H1 (cell line): Measurements from ENCODE around the gene SLC2A10. TPM values are rescaled to one million over a fixed set of nuclear protein-coding genes. Genes with fewer than 3 reads are reported as not detected.

Source experiments
- CTCF ChIA-PET: fragments of 300-600 bp; sonication (Branson Sonifier 250); formaldehyde crosslinking; loops from one replicate; lab custom pipeline; 2021; ENCODE audit not compliant: partially characterized antibody; lab: Charles Lee
- POLR2A ChIA-PET: fragments of 300-600 bp; sonication (Branson Sonifier 250); formaldehyde crosslinking; loops from one replicate; lab custom pipeline; 2021; ENCODE audit warnings: inconsistent platforms; ENCODE audit not compliant: partially characterized antibody; lab: Charles Lee
- DNase-seq, 2 experiments: peaks; one replicate each; pipeline versions ENCODE4 v3.0.0 to v3.0.0-alpha.2; 2010 to 2022; ENCODE audit warnings: low spot score in 2 of 2, low read depth in 1 of 2, mixed read lengths in 1 of 2
- FAIRE-seq: peaks from 2 replicates; lab custom pipeline; 2011; peaks lifted over from hg19 to GRCh38; lab: Jason Lieb, UNC
- H2AFZ ChIP-seq: 2 replicates; pipeline ENCODE4 v1.8.1; 2012; ENCODE audit warnings: low read length, inconsistent platforms
- H2AK5ac ChIP-seq: 2 replicates; pipeline ENCODE4 v1.6.1; 2013; ENCODE audit warnings: low read depth, low read length
- H2BK120ac ChIP-seq: replicated peaks from 2 replicates; pipeline ENCODE3; 2013; ENCODE audit warnings: low read depth, low read length, inconsistent platforms
- H2BK12ac ChIP-seq: 2 replicates; pipeline ENCODE4 v1.6.1; 2013; ENCODE audit warnings: low read depth, low read length
- H2BK15ac ChIP-seq: 2 replicates; pipeline ENCODE4 v1.6.1; 2013; ENCODE audit warnings: low read length
- H2BK20ac ChIP-seq: 2 replicates; pipeline ENCODE4 v1.6.1; 2013; ENCODE audit warnings: low read length
- H2BK5ac ChIP-seq: 2 replicates; pipeline ENCODE4 v1.6.1; 2013; ENCODE audit warnings: low read depth, low read length
- H3K14ac ChIP-seq: 2 replicates; pipeline ENCODE4 v1.6.1; 2013; ENCODE audit warnings: inconsistent platforms; ENCODE audit not compliant: insufficient read length
- H3K18ac ChIP-seq: 2 replicates; pipeline ENCODE4 v1.6.1; 2013; ENCODE audit warnings: low read length; ENCODE audit errors: extremely low read depth
- H3K23ac ChIP-seq: 2 replicates; pipeline ENCODE4 v1.6.1; 2013; ENCODE audit warnings: inconsistent platforms; ENCODE audit not compliant: insufficient read length
- H3K23me2 ChIP-seq: 2 replicates; pipeline ENCODE4 v1.6.1; 2013; ENCODE audit warnings: low read depth, low read length
- H3K27ac ChIP-seq: 2 replicates; pipeline ENCODE4 v1.6.1; 2011; ENCODE audit warnings: low read depth, low read length, inconsistent platforms
- H3K27me3 ChIP-seq, 4 experiments: replicated peaks in 1 of 4; 1 replicate in 1 of 4; 2 replicates in 3 of 4; pipeline versions ENCODE4 v1.6.1 to v1.8.1; 2011 to 2013; ENCODE audit warnings: low read length in 3 of 4, mild to moderate bottlenecking in 3 of 4, inconsistent platforms in 2 of 4, mixed read lengths in 2 of 4, moderate library complexity in 1 of 4; ENCODE audit not compliant: control insufficient read depth in 3 of 4, insufficient read depth in 3 of 4; ENCODE audit errors: extremely low read depth in 1 of 4
- H3K36me3 ChIP-seq, 4 experiments: 2 replicates each; pipeline versions ENCODE4 v1.6.1 to v1.8.1; 2011 to 2013; ENCODE audit warnings: mild to moderate bottlenecking in 4 of 4, low read length in 3 of 4, moderate library complexity in 2 of 4, control low read depth in 1 of 4, inconsistent platforms in 1 of 4; ENCODE audit not compliant: insufficient read depth in 4 of 4, control insufficient read depth in 2 of 4
- H3K4ac ChIP-seq: replicated peaks from 2 replicates; pipeline ENCODE3; 2013; ENCODE audit warnings: low read length, low read depth, mixed read lengths, inconsistent platforms; ENCODE audit not compliant: insufficient read length
- H3K4me1 ChIP-seq, 4 experiments: replicated peaks in 1 of 4; 1 replicate in 1 of 4; 2 replicates in 3 of 4; pipeline versions ENCODE4 v1.6.1 to v1.8.1; 2011 to 2013; ENCODE audit warnings: low read length in 3 of 4, inconsistent platforms in 2 of 4, mixed read lengths in 1 of 4; ENCODE audit not compliant: insufficient read depth in 4 of 4, control insufficient read depth in 3 of 4
- H3K4me2 ChIP-seq, 2 experiments: 2 replicates each; pipeline versions ENCODE4 v1.6.1 to v1.8.1; 2011 to 2013; ENCODE audit warnings: low read depth in 2 of 2, low read length in 2 of 2, control low read depth in 1 of 2, inconsistent platforms in 1 of 2, mild to moderate bottlenecking in 1 of 2; ENCODE audit not compliant: insufficient read depth in 1 of 2
- H3K4me3 ChIP-seq, 4 experiments: fragments of 200-600, 300-600 bp in 1 of 4; sonication (generic), shearing (Covaris generic), sonication (Bioruptor Twin) in 1 of 4; 2 replicates each; pipeline versions ENCODE4 v1.5.1 to v1.8.1; 2011 to 2016; ENCODE audit warnings: low read length in 4 of 4, low read depth in 3 of 4, control low read depth in 2 of 4, inconsistent platforms in 2 of 4, mild to moderate bottlenecking in 2 of 4, mixed read lengths in 1 of 4, moderate library complexity in 1 of 4; ENCODE audit not compliant: insufficient read depth in 2 of 4; ENCODE audit errors: extremely low read depth in 1 of 4
- H3K56ac ChIP-seq: replicated peaks from 2 replicates; pipeline ENCODE3; 2013; ENCODE audit warnings: low read depth, mild to moderate bottlenecking, mixed read lengths, low read length, inconsistent platforms; ENCODE audit not compliant: insufficient read length
- H3K79me1 ChIP-seq: 2 replicates; pipeline ENCODE4 v1.6.1; 2013; ENCODE audit warnings: low read depth, low read length, control low read depth
- H3K79me2 ChIP-seq, 2 experiments: 2 replicates each; pipeline versions ENCODE4 v1.6.1 to v1.8.1; 2012 to 2013; ENCODE audit warnings: low read length in 2 of 2, mild to moderate bottlenecking in 2 of 2, inconsistent platforms in 1 of 2; ENCODE audit not compliant: insufficient read depth in 2 of 2, control insufficient read depth in 1 of 2
- H3K9ac ChIP-seq, 4 experiments: replicated peaks in 1 of 4; 1 replicate in 1 of 4; 2 replicates in 3 of 4; pipeline versions ENCODE4 v1.6.1 to v1.8.1; 2011 to 2013; ENCODE audit warnings: low read depth in 3 of 4, low read length in 3 of 4, control low read depth in 2 of 4, mild to moderate bottlenecking in 2 of 4, moderate library complexity in 2 of 4, inconsistent platforms in 1 of 4; ENCODE audit errors: extremely low read depth in 1 of 4
- H3K9me3 ChIP-seq, 2 experiments: 2 replicates each; pipeline versions ENCODE4 v1.6.1 to v1.8.1; 2012 to 2013; ENCODE audit warnings: mild to moderate bottlenecking in 2 of 2, moderate library complexity in 2 of 2, control low read depth in 1 of 2, inconsistent platforms in 1 of 2, low read depth in 1 of 2, low read length in 1 of 2, mixed read lengths in 1 of 2; ENCODE audit not compliant: insufficient read depth in 2 of 2
- H4K20me1 ChIP-seq, 2 experiments: replicated peaks in 1 of 2; 2 replicates each; pipeline versions ENCODE3 to v1.8.1; 2011 to 2013; ENCODE audit warnings: inconsistent platforms in 2 of 2, low read length in 2 of 2, mild to moderate bottlenecking in 1 of 2; ENCODE audit not compliant: insufficient read depth in 2 of 2, control insufficient read depth in 1 of 2
- H4K5ac ChIP-seq: 2 replicates; pipeline ENCODE4 v1.6.1; 2013; ENCODE audit warnings: low read length, low read depth, mixed read lengths, inconsistent platforms; ENCODE audit not compliant: insufficient read length
- H4K8ac ChIP-seq: 2 replicates; pipeline ENCODE4 v1.8.0; 2013; ENCODE audit warnings: mild to moderate bottlenecking, moderate library complexity, low read length, inconsistent platforms; ENCODE audit not compliant: insufficient read depth; ENCODE audit errors: extremely low read depth
- H4K91ac ChIP-seq: replicated peaks from 2 replicates; pipeline ENCODE3; 2013; ENCODE audit warnings: low read length, mixed read lengths, inconsistent platforms; ENCODE audit not compliant: insufficient read length
- ATF2 ChIP-seq: IDR thresholded peaks from 2 replicates; pipeline ENCODE4 v1.6.1; 2012; ENCODE audit warnings: low read length, inconsistent platforms
- BCL11A ChIP-seq, 2 experiments: IDR thresholded peaks; one replicate each; pipeline ENCODE4 v1.6.1; 2011; ENCODE audit warnings: low read depth in 2 of 2, low read length in 2 of 2, mild to moderate bottlenecking in 2 of 2
- CEBPB ChIP-seq: IDR thresholded peaks from 2 replicates; pipeline ENCODE4 v1.6.1; 2012; ENCODE audit warnings: low read depth, low read length
- EZH2 ChIP-seq: fragments of 200-600 bp; sonication (generic); IDR thresholded peaks from 2 replicates; pipeline ENCODE4 v1.7.1; 2012; ENCODE audit warnings: low read depth, mild to moderate bottlenecking, moderate library complexity, low read length, inconsistent platforms; ENCODE audit not compliant: severe bottlenecking
- HDAC2 ChIP-seq, 2 experiments: fragments of 300-600 bp in 1 of 2; sonication (generic) in 1 of 2; IDR thresholded peaks; 2 replicates each; pipeline ENCODE4 v1.6.1; 2011 to 2012; ENCODE audit warnings: low read depth in 2 of 2, low read length in 2 of 2, mild to moderate bottlenecking in 2 of 2, moderate library complexity in 2 of 2, borderline replicate concordance in 1 of 2, inconsistent platforms in 1 of 2
- NANOG ChIP-seq: IDR thresholded peaks from 2 replicates; pipeline ENCODE4 v1.6.1; 2011; ENCODE audit warnings: low read length, low read depth, mild to moderate bottlenecking, inconsistent platforms; ENCODE audit not compliant: insufficient read depth, poor library complexity, severe bottlenecking
- PHF8 ChIP-seq: fragments of 200-600 bp; sonication (generic); conservative IDR thresholded peaks from 2 replicates; pipeline ENCODE4 v1.7.1; 2012; ENCODE audit warnings: low read depth, mild to moderate bottlenecking, inconsistent platforms, low read length, moderate library complexity
- RFX5 ChIP-seq: IDR thresholded peaks from 2 replicates; pipeline ENCODE4 v1.6.1; 2011; ENCODE audit warnings: low read depth, low read length, improper control_type of control experiment, borderline replicate concordance
- RNF2 ChIP-seq: fragments of 200-900, 300-1000 bp; sonication (generic); IDR thresholded peaks from 2 replicates; pipeline ENCODE4 v1.7.1; 2016; ENCODE audit warnings: borderline replicate concordance, low read depth, mild to moderate bottlenecking, antibody characterized with exemption, low read length; ENCODE audit not compliant: poor library complexity, severe bottlenecking; ENCODE audit errors: missing control alignments
- SIRT6 ChIP-seq: IDR thresholded peaks from one replicate; pipeline ENCODE4 v1.7.1; 2012; ENCODE audit warnings: low read length, inconsistent platforms
- SP4 ChIP-seq: IDR thresholded peaks from 2 replicates; pipeline ENCODE4 v1.6.1; 2012; ENCODE audit warnings: low read length, inconsistent platforms
- TEAD4 ChIP-seq: IDR thresholded peaks from 2 replicates; pipeline ENCODE4 v1.6.1; 2012; ENCODE audit warnings: low read depth, low read length, inconsistent platforms, mixed read lengths
- WGBS, 2 experiments: shearing (Covaris generic) in 1 of 2; methylation state at CpG; one replicate each; pipeline versions ENCODE4 v1.1.6 to v1.1.7; 2013 to 2015; ENCODE audit warnings: low lambda C conversion rate in 2 of 2, mixed read lengths in 2 of 2, inconsistent platforms in 1 of 2, low coverage in 1 of 2, missing lambda C conversion rate in 1 of 2; ENCODE audit not compliant: insufficient replicate concordance in 2 of 2, insufficient coverage in 1 of 2, insufficient read length in 1 of 2; ENCODE audit errors: extremely low coverage in 1 of 2, missing lambda C conversion rate in 1 of 2; 5-methylcytosine and 5-hydroxymethylcytosine counted together
- polyA plus RNA-seq, 7 experiments: library from polyadenylated mRNA; depleted of rRNA in 3 of 7; stranded (reverse) in 5 of 7; unstranded in 2 of 7; fragments of >200 nt in 5 of 7; fragments of 200-250 nt in 2 of 7; gene quantifications; 1 replicate in 5 of 7; 2 replicates in 1 of 7; 4 replicates in 1 of 7; pipeline versions ENCODE4 v1.2.1 to v1.2.3, GENCODE V29; 2011 to 2013; ENCODE audit warnings: missing spikeins in 2 of 7, mixed read lengths in 2 of 7
- total RNA-seq: library from RNA; stranded (reverse); fragmentation: NEBNext Ultra II Directional; extraction: Animal tissue kit (Norgen Biotek cat#: 25700); gene quantifications from 2 replicates; pipeline ENCODE4 v1.2.1, GENCODE V29; 2021

SLC2A10 gene
- total and polyA plus RNA-seq, 2 of the 8 experiments (the other 6 are each of a cell fraction or from before 2014, with no cell fraction given), result 9.0 to 9.7 TPM

GRCh38 chr20:46660487-46660886, 49.0 kb upstream of the SLC2A10 start:
- no peaks in the 10 kb centered on the region for H3K79me1 ChIP-seq
- no peak overlapping the region for H4K8ac ChIP-seq
- POLR2A ChIA-PET, result no interaction called here
- H3K9ac ChIP-seq, result no peak overlapping the region
- no peak overlapping the region for H2BK20ac ChIP-seq
- no peak overlapping the region for H2AK5ac ChIP-seq
- H3K23ac ChIP-seq, result no peak overlapping the region
- no peaks in the 10 kb centered on the region for H3K23me2 ChIP-seq
- H2BK15ac ChIP-seq, result no peak overlapping the region
- no peak overlapping the region for H3K14ac ChIP-seq
- FAIRE-seq (no peak), DNase-seq (no peak)
- no peak overlapping the region for H3K56ac ChIP-seq
- no peak overlapping the region for H2BK12ac ChIP-seq
- no peak overlapping the region for H3K18ac ChIP-seq
- H3K4ac ChIP-seq, result no peak overlapping the region
- no peak overlapping the region for H3K4me3 ChIP-seq
- WGBS, 2 experiments, result 92% methylated on average over 4 of the region's 4 CpGs; no CpG with 5 or more reads in 1 of the 2 experiments
- no peak overlapping the region for H4K91ac ChIP-seq
- no peak overlapping the region for H2BK120ac ChIP-seq
- H2BK5ac ChIP-seq, result no peak overlapping the region
- peaks cover 0 to 9% (median 3%) of the 10 kb centered on the region in 4 experiments; a peak in 2 of 8 replicates for H3K36me3 ChIP-seq
- no peaks in the 10 kb centered on the region for H3K79me2 ChIP-seq
- no peaks in the 10 kb centered on the region for H3K27me3 ChIP-seq
- no peak overlapping the region for H4K5ac ChIP-seq
- no peak overlapping the region for H2AFZ ChIP-seq
- H3K4me1 ChIP-seq, result no peaks in the 10 kb centered on the region
- H3K9me3 ChIP-seq, result peaks cover 0 to 6% of the 10 kb centered on the region in 2 experiments; a peak in 1 of 4 replicates
- H3K4me2 ChIP-seq, result no peak overlapping the region
- H3K27ac ChIP-seq, result no peak overlapping the region
- peaks cover 0 to 2% of the 10 kb centered on the region in 2 experiments for H4K20me1 ChIP-seq
- CTCF ChIA-PET, result no interaction called here
- TF ChIP-seq SIRT6, result no peak
- no peak for TF ChIP-seq BCL11A (IDR thresholded peaks at IDR 0.05; ENCODE audit: low read depth in 2 of 2, low read length in 2 of 2)
- TF ChIP-seq PHF8, result no peak
- TF ChIP-seq NANOG, result no peak
- TF ChIP-seq SP4, result no peak
- no peak for TF ChIP-seq TEAD4
- no peak for TF ChIP-seq CEBPB
- TF ChIP-seq RNF2, result no peak
- no peak for TF ChIP-seq HDAC2 (IDR thresholded peaks at IDR 0.05; ENCODE audit: borderline replicate concordance in 1 of 2, low read depth in 2 of 2, low read length in 2 of 2)
- TF ChIP-seq RFX5, result no peak
- TF ChIP-seq EZH2, result no peak
- TF ChIP-seq ATF2, result no peak
